ENCODE measurements around the gene DSCAML1. TPM values are rescaled to one million over a fixed set of nuclear protein-coding genes. Genes with fewer than 3 reads are reported as not detected.

Gene DSCAML1
- total and polyA plus RNA-seq, 4 donors, result 0.18 to 1.5 (median 1.1) TPM

DNA sequence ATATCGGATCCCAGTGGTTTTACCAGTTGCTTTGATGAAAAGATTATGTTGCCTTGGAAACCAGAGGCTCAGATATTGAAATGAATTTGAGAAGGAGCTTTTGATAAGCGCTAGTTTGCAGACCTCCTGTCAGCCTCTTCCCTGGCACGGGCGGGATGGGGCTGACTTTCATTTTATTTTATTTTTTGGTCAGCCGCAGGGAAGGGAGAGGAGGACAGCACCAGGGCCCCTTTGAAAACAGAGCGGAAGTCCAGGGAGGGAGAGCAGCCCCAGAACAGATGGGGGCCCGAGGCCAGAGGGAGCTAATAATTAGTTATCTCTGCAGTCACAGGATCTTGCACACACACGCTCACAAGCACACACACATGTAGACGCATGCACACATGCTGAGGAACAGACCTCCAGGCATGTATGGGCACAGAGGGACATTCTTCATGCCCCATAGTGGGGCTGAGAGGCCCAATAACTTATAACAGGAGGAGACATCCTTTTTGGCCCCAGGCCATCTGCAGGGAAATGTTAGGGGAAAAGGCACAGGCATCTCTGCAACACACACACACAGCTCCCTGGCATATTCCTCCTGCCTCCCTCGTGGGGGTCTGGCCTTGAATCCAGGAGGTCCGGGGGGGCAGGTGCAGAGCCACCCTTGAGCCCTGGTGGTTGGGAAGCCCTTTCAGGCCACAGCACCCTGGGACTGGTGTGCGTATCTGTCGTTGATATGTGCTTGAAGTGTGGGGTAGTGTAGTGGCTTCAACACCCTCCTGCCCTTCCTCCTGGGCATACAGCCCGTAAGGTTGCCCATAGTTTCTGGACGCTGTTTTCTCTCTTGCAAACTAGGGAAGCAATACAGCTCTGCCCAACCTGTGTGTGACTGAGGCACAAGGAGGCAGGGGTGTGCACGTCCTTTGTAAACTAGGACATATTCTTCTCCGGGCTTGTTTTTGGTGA is 352.0 kb downstream of the DSCAML1 start:
- H3K27me3 ChIP-seq (ENCODE audit: control insufficient read depth in 3 of 3, insufficient read depth in 3 of 3, low read length in 2 of 3), result peaks cover 0 to 27% (median 0%) of the 10 kb centered on the region in 3 donors
- DNase-seq (peak in 2 of 3 donors; percentile 40 to 46), ATAC-seq (ENCODE audit: insufficient read depth, low FRiP score) (no peak)
- no peak overlapping the region for H3K27ac ChIP-seq (ENCODE audit: low read depth in 1 of 2, low read length in 1 of 2)
- no peak overlapping the region for H3K9ac ChIP-seq (ENCODE audit: insufficient read depth in 1 of 2, low read length in 2 of 2)
- peaks cover 0 to 18% (median 0%) of the 10 kb centered on the region in 5 donors for H3K4me1 ChIP-seq (ENCODE audit: control insufficient read depth in 5 of 5, insufficient read depth in 5 of 5, low read length in 5 of 5)
- H3K36me3 ChIP-seq (ENCODE audit: control insufficient read depth in 4 of 4, insufficient read depth in 4 of 4, low read length in 4 of 4), result peaks cover 0 to 5% (median 0%) of the 10 kb centered on the region in 4 donors
- peaks cover 0 to 3% (median under 1%) of the 10 kb centered on the region in 4 donors for H3K9me3 ChIP-seq (ENCODE audit: control insufficient read depth in 4 of 4, insufficient read depth in 3 of 4, low read length in 3 of 4)
- H3K4me3 ChIP-seq, result no peak overlapping the region
- TF ChIP-seq, protein P1, sequence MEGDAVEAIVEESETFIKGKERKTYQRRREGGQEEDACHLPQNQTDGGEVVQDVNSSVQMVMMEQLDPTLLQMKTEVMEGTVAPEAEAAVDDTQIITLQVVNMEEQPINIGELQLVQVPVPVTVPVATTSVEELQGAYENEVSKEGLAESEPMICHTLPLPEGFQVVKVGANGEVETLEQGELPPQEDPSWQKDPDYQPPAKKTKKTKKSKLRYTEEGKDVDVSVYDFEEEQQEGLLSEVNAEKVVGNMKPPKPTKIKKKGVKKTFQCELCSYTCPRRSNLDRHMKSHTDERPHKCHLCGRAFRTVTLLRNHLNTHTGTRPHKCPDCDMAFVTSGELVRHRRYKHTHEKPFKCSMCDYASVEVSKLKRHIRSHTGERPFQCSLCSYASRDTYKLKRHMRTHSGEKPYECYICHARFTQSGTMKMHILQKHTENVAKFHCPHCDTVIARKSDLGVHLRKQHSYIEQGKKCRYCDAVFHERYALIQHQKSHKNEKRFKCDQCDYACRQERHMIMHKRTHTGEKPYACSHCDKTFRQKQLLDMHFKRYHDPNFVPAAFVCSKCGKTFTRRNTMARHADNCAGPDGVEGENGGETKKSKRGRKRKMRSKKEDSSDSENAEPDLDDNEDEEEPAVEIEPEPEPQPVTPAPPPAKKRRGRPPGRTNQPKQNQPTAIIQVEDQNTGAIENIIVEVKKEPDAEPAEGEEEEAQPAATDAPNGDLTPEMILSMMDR (IDR thresholded peaks at IDR 0.05; ENCODE audit: control extremely low read depth, extremely low read depth), result no peak
- 64 to 72% methylated on average over 17 of the region's 17 CpGs for WGBS, 2 donors

DNA sequence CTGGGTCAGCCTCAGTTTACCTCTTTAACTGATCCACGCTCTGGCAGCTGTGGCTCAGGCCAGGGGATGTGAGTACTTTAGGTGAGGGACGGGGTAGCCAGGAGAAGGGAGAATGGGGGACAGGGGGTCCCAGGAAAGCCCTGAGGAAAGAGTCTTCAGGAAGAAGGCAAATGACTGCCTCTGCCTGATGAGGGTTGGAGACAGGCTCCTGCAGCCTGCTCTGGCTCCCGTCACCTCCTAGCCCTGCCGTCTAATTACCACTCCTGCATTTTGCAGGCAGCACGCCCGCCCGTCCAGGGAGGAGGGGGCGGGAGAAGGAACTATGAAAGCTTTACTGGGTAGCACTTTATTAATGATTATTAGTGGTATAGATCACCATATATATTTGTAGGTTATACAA is 352.8 kb downstream of the DSCAML1 start:
- TF ChIP-seq, protein P1 (IDR thresholded peaks at IDR 0.05; ENCODE audit: control extremely low read depth, extremely low read depth), result no peak
- Histone ChIP-seq H3K4me3 (no peak overlapping the region), H3K27me3 (ENCODE audit: control insufficient read depth in 3 of 3, insufficient read depth in 3 of 3, low read length in 2 of 3) (peaks cover 0 to 27% (median 0%) of the 10 kb centered on the region in 3 donors), H3K36me3 (ENCODE audit: control insufficient read depth in 4 of 4, insufficient read depth in 4 of 4, low read length in 4 of 4) (peaks cover 0 to 5% (median 0%) of the 10 kb centered on the region in 4 donors), H3K4me1 (ENCODE audit: control insufficient read depth in 5 of 5, insufficient read depth in 5 of 5, low read length in 5 of 5) (peaks cover 0 to 18% (median 0%) of the 10 kb centered on the region in 5 donors), H3K9ac (ENCODE audit: insufficient read depth in 1 of 2, low read length in 2 of 2) (no peak overlapping the region), H3K27ac (ENCODE audit: low read depth in 1 of 2, low read length in 1 of 2) (no peak overlapping the region), H3K9me3 (ENCODE audit: control insufficient read depth in 4 of 4, insufficient read depth in 3 of 4, low read length in 3 of 4) (peaks cover 0 to 3% (median under 1%) of the 10 kb centered on the region in 4 donors)
- no peak for DNase-seq
- no peak for ATAC-seq (ENCODE audit: insufficient read depth, low FRiP score)
- WGBS, 2 donors, result 62 to 85% methylated on average over 8 of the region's 8 CpGs

DNA sequence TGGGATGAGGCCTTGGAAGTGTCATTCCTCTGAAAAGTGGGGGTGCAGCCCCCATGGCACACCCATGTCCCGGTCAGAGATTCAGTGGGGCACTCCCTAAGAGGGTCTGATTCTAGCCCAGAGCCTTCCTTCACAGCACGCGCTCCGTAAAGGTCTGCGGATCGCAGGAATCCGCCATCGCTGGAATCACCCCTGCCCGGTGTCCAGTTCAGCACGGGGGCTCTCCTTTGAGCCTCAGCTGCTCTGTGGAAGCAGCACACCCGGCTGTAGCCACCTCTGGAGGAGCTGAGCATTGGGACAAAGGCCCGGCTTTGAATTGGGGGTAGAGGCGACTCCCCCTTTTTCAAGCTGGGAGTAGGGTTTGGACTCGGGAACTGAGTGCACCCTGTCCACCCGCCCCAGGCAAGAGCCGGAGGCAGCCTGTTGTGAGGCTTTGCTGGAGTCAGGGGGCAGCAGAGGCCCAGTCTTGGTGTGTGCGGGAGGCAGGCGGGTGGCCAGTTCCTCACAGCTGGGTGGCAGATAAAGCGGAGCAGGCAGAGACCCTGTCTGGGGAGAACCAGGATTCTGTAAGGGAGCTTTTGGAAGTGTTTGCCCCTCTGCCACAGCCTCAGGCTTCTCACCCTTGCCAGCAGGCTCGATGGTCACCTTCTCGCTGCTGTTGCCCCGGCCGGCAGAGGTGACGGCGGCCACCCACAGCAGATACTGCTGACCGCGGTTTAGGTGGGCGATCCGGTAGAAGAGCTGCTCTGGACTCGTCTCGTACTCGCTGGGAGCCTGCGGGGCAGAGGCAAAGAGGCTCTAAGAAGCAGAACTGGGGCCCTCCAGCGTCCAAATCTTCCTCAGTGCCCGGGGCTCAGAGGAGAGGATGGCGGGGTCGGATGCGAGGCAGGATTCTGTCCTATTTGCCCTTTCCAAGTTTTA is 353.5 kb downstream of the DSCAML1 start:
- no peak overlapping the region for H3K4me3 ChIP-seq
- TF ChIP-seq, protein P1 (IDR thresholded peaks at IDR 0.05; ENCODE audit: control extremely low read depth, extremely low read depth), result peak; percentile 7
- H3K27me3 ChIP-seq (ENCODE audit: control insufficient read depth in 3 of 3, insufficient read depth in 3 of 3, low read length in 2 of 3), result peaks cover 0 to 27% (median 0%) of the 10 kb centered on the region in 3 donors
- WGBS, 2 donors, result 47% methylated on average over 38 of the region's 38 CpGs
- H3K36me3 ChIP-seq (ENCODE audit: control insufficient read depth in 4 of 4, insufficient read depth in 4 of 4, low read length in 4 of 4), result peaks cover 0 to 5% (median 0%) of the 10 kb centered on the region in 4 donors
- peaks cover 0 to 3% (median under 1%) of the 10 kb centered on the region in 4 donors for H3K9me3 ChIP-seq (ENCODE audit: control insufficient read depth in 4 of 4, insufficient read depth in 3 of 4, low read length in 3 of 4)
- H3K9ac ChIP-seq (ENCODE audit: insufficient read depth in 1 of 2, low read length in 2 of 2), result no peak overlapping the region
- peak; percentile 82 to 84 (median 82) for DNase-seq
- peaks cover 0 to 18% (median 0%) of the 10 kb centered on the region in 5 donors for H3K4me1 ChIP-seq (ENCODE audit: control insufficient read depth in 5 of 5, insufficient read depth in 5 of 5, low read length in 5 of 5)
- no peak overlapping the region for H3K27ac ChIP-seq (ENCODE audit: low read depth in 1 of 2, low read length in 1 of 2)
- ATAC-seq (ENCODE audit: insufficient read depth, low FRiP score), result no peak
